ENCODE data around the gene ARG2.
"Not testable (repeated sequence)": the region's sequence is repeated elsewhere in the genome, so short reads cannot be mapped to it uniquely, and the experiment has no call there.

Gene ARG2

GRCh38 chr14:67589204-67589770 lies 30.4 kb upstream of the ARG2 start:
- no peak for DNase-seq

DNA sequence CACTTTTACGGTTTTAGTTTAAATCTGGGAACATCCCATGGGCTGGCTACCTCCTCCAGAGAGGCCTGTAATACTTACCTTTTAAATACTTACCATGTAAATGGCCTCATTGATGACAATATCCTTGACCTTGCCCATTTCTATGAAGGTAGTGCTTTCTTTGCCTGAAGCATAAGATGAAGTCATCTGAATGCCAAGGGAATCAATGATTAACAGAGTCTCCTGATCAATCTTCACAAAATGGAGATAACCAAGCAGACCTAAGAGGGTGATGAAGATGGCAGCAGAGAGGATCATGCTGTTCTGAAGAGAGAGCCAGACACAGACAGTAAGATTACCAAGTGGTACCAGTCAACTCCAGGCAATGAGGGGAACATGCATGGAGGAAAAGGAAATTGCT lies 26.1 kb upstream of the ARG2 start:
- not testable (repeated sequence) for DNase-seq

DNA sequence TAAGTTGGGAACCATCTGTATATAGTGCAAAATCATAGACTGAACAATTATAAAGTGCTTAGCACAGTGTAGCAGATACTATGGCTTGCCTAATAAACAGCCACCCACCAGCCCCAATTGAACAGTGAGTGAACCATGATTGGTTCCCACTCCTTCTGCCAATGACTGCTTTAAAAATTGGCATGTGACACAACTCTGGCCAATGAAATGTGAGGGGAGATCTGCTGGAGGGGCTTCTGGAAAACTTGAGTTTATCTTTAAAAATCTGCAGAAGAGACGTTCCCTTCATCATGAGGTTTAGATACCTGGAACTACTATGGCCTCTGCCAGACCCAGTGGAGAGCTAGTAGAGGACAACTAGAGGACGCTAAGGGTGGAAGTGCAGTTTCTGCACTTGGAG lies 24.3 kb upstream of the ARG2 start:
- DNase-seq = no peak

DNA sequence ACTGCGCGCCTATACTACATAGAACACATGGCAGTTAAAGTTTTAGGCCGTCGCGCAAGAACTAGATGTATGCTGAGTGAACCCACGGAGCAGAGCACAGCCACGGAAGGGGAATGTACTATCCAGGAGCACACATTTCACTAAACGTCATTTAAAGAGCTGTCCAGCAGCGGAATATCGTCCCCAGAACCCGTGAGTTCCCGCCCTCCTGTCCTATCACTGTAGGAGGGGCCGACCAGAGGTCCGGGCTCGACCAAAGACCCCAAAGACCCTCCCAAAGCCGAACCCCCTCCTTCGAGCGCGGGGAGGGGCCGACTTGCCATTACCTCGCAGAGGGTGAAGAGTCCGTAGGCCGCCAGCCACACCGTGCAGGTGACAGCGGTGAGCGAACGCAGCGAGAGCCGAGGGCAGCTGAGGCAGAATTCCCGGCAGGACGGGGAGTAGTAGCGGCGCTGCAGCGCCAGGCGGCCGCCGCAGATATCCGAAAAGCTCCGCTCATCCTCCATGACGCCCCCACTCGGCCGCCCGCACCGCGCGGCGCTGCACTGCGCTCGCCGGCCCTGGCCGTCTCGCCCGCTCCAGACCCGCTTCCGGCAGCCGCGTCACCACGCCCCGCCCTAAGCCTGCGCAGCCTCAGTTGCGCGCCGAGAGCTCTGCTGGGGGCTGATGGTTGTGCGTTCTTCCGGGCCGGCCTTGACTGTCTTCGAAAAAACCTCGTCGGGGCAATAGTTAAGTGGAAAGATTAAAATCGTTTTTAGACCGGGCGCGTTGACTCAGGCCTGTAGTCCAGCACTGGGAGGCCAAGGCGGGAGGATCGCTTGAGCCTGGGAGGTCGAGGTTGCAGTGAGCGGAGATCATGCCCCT lies 19.8 kb upstream of the ARG2 start, which contains the start of gene PIGH:
PIGH (minus strand) TSS at position 571 of the 864 bp plus-strand sequence; CDS start at position 506, 65 bp downstream.
- DNase-seq = peak; percentile 94

DNA sequence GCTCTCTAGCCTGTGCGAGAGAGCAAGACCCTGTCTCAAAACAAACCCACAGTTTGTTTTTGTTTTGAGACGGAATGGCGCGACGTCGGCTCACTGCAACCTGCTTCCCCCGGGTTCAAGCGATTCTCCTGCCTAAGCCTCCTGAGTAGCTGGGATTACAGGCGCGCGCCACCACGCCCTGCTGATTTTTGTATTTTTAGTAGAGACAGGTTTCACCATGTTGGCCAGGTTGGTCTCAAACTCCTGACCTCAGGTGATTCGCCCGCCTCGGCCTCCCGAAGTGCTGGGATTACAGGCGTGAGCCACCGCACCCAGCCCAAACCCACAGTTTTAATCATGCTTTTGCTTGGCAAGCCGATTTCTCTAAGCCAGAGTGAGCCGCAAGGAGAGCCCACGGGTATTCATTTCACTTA lies 19.2 kb upstream of the ARG2 start:
- DNase-seq = not testable (repeated sequence)

- no peak for DNase-seq
These were observed 17.6 kb upstream of the ARG2 start for GRCh38 chr14:67602076-67602475.

GRCh38 chr14:67602995-67603545 lies 16.6 kb upstream of the ARG2 start:
- DNase-seq = peak; percentile 54

GRCh38 chr14:67607646-67608045 lies 12.1 kb upstream of the ARG2 start:
- DNase-seq = no peak

DNA sequence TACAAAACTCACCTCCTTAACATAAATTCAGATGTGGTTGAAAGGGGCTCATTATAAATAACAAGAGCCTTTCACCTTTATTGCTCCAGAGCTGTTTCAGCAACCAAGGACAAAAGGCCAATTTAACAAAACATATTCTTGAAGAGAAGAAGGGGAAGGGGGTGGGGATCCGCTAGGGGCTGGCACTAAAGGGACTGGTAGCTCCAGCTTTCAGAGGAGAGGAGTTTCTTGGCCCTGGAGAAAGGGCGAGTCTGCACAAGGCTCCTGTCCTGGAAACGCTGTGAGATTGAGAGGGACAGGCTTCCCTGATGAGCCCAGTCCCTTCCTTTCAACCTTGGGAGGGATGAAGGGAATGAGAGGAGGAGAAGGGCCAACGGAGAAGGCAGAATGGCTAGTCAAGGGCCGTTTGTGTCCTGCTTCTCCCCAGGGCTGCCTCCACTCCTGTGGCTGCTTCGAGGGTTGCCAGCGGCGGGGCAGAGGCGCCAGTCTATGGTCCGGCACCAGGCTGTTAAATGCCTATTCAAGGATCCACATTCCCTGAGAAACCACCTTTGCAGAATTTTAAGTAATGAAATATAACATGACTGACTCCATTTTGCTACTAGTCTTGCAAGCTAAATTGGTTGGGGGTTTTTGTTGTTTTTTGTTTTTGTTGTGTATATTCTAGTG lies 9.9 kb upstream of the ARG2 start:
- DNase-seq = no peak

- no peak for DNase-seq
These were observed 9.2 kb upstream of the ARG2 start for GRCh38 chr14:67610491-67610890.

GRCh38 chr14:67618617-67619063 lies 1.1 kb upstream of the ARG2 start:
- DNase-seq = peak; percentile 46

- no peak for DNase-seq
These were observed 581 bp downstream of the ARG2 start for GRCh38 chr14:67620217-67620785.

- no peak for DNase-seq
These were observed 3.0 kb downstream of the ARG2 start for GRCh38 chr14:67622675-67623074.

- DNase-seq = no peak
These were observed 3.4 kb downstream of the ARG2 start for GRCh38 chr14:67623114-67623513.

- DNase-seq = not testable (repeated sequence)
These were observed 6.4 kb downstream of the ARG2 start for GRCh38 chr14:67626131-67626530.

DNA sequence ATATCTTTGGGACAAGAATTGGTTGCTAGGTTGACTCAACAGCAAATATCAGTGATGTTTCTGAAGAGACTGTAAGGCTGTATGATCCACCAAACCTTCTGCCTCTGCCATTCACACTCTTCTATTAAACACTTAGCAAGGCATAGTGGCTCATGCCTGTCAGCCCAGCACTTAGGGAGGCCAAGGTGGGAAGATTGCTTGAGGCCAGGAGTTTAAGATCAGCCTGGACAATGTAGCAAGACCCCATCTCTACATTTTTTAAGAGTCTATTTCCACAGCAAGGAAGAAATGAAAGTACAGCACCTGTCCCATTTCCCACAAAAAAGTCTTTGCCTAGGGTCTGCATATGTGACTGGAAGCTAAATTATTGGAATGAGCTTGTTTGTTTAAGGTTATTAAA lies 7.8 kb downstream of the ARG2 start:
- no peak for DNase-seq

GRCh38 chr14:67630186-67630585 lies 10.5 kb downstream of the ARG2 start:
- no peak for DNase-seq

DNA sequence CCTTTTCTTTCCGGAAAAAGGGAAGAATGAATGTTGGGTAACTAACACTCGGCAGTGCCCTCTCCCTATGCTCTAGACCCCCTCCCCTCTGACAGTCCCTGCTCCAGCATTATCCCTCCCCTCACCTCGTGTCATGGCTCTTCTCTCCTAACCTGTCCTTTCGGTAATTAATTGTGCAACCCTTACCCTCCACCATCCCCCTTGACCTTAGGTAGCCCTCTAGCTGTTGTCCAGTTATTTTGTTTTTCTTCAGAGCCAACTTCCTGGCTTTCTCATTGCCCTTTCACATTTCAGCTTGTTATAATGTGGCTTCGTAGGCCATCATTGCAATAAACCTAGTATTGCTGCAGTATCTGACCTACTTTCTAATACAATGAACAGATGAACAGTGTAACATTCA lies 11.2 kb downstream of the ARG2 start:
- DNase-seq = no peak

- DNase-seq = no peak
These were observed 13.9 kb downstream of the ARG2 start for GRCh38 chr14:67633451-67634147.

DNA sequence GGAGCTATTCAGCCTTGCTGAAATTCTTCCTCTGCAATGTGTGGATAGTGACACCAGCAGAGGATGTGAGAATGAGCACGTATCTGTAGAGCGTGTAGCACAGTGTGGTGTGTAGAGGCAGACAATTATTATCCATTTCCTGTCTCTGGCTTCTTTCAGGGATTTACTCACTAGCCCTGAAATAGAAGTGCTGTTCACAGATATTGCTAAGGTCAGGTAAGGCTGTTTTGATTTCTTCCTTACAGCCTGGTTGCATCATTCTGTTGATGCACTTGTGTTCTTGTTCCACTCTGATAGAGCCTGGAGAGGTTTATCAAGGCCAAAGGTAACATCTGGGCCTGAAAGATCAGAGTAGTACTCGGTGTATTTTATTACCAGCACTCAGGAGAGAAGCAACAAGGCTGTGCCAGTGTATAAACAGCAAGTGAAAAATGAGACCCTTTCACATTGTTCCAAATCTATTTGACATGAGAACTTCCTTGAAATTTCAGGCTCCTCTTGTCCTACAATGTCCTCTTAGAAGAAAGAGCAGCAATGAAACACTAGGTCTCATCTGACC lies 16.7 kb downstream of the ARG2 start:
- DNase-seq = no peak

DNA sequence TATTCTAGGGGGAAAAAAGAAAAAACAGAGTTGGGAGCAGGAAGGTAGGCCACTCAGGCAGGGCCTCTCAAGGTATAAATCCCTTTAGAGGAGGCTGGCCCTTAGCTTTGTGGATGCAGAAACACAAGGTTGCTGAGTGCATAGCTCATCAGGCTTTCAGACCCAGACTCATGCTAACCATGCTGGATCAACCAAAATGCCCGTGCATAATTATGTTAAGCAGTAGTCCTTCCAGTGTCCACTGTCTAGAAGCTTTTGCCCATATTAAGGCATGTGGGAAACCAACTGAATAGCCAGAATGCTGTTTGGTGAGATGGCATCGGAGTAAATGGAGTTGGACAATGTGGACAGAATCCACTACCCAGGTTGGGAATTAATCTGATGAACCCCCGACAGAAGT lies 18.9 kb downstream of the ARG2 start:
- DNase-seq = no peak

DNA sequence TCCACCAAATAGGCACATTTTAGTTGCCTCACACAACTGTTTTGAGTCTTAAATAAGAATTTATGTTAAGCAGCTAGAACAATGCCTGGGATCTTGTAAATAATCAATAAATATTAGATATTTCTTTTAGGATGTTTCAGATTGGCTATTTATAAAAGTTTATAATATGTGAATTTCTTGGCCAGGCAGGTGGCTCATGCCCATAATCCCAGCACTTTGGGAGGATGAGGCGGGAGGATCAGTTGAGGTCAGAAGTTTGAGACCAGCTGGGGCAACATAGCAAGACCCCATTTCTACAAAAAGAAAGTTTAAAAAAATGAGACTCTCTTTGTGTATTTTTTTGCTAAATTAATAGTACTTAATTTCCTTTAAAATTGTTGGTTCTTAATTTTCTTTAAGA lies 21.8 kb downstream of the ARG2 start:
- no peak for DNase-seq

Data from CD4-positive, alpha-beta T cell treated with Interleukin-15 for 1 hour (primary cell).